Left lung (tissue), 10 donors: Measurements from ENCODE around the gene CRYBG2. TPM values are rescaled to one million over a fixed set of nuclear protein-coding genes. Genes with fewer than 3 reads are reported as not detected.

Source experiments
- ATAC-seq: fragments of 200-7000 bp; cut with Tn5 transposase; one replicate; pipeline ENCODE4 v1.9.1; 2020; ENCODE audit warnings: moderate library complexity
- DNase-seq, 4 donors: peaks; one replicate each; pipeline ENCODE4 v3.0.0-alpha.2; 2013 to 2020
- H3K27ac ChIP-seq, 2 donors: fragments of 200-600 bp; sonication (generic) in 1 of 2; one replicate each; pipeline versions ENCODE4 v1.5.0 to v1.8.0; 2020 to 2021
- H3K27me3 ChIP-seq, 2 donors: fragments of 200-600 bp; sonication (generic) in 1 of 2; one replicate each; pipeline versions ENCODE4 v1.5.0 to v1.8.0; 2020 to 2021
- H3K36me3 ChIP-seq, 2 donors: fragments of 200-600 bp; sonication (generic) in 1 of 2; one replicate each; pipeline versions ENCODE4 v1.5.0 to v1.8.0; 2020 to 2021
- H3K4me1 ChIP-seq, 2 donors: fragments of 200-600 bp; one replicate each; pipeline ENCODE4 v1.8.0; 2021
- H3K4me3 ChIP-seq, 2 donors: fragments of 200-600 bp; sonication (generic) in 1 of 2; one replicate each; pipeline versions ENCODE4 v1.5.0 to v1.8.0; 2020 to 2021; ENCODE audit warnings: mild to moderate bottlenecking in 1 of 2
- H3K9me3 ChIP-seq, 2 donors: fragments of 200-600 bp; sonication (generic) in 1 of 2; one replicate each; pipeline versions ENCODE4 v1.5.0 to v1.8.0; 2020 to 2021
- intact Hi-C, 2 donors: fragments of 100-400 bp; cut with DNase I; formaldehyde crosslinking; loops; one replicate each; pipeline versions ENCODE4 v1.11.2 to v1.14.2; 2022
- polyA plus RNA-seq, 6 donors: library from polyadenylated mRNA; unstranded; fragments of 120-200 nt; gene quantifications; one replicate each; pipeline ENCODE4 v1.2.1, GENCODE V29; 2013; ENCODE audit not compliant: insufficient read length in 6 of 6
- total RNA-seq, 2 donors: library from RNA; stranded (reverse); fragmentation: NEBNext Ultra II Directional; extraction: Animal tissue kit (Norgen Biotek cat#: 25700); gene quantifications; one replicate each; pipeline ENCODE4 v1.2.1, GENCODE V29; 2021
- TF ChIP-seq, protein P1 (sequence below), 2 donors: fragments of 200-600 bp; sonication (generic) in 1 of 2; IDR thresholded peaks; one replicate each; pipeline versions ENCODE4 v1.5.0 to v1.8.0; 2021; ENCODE audit warnings: antibody characterized with exemption in 2 of 2
- donor health status: DM: no; HTN: yes; CAD: no.
- donor health status: DM: no; HTN: no; CAD: no.

CRYBG2 gene
- total and polyA plus RNA-seq, 8 donors, result 0.94 to 7.6 (median 1.7) TPM

DNA sequence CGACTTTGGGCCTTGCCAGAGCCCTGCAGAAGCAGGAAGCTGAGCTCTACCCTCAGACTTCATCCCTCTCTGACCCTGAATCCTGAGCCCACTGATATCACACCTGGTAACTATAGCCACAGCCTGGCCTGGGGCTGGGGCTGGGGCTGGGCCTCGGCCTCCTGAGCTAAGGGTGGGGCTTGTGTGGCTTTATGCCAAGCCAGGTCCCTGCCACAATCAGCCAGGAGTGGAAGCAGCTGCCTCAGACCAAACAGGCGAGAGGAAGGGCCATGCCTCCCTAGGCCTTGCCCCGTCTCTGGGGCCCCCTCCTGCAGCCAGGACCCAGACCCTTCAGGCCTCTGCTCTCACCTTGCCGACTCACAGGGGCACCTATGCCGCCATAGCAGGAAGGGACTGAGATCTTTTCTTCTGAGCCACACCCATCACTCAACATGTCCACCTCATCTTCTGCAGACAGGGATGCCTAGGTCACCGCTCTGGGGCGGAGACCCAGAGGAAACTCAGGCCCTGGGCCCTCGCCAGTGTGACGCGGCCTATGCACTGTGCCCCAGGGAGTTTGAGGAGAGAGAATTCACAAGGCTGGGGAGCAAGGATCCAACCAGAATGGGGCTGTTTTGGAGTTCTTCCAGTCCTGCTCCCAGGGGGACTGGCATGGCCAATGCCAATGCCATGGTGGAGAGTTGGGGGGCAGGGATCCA is 53.2 kb downstream of the CRYBG2 start:
- intact Hi-C loops, result no loop called here
- no peak for ATAC-seq

GRCh38 chr1:26297791-26298124 is 56.2 kb downstream of the CRYBG2 start:
- no peak for DNase-seq
- TF ChIP-seq, protein P1, sequence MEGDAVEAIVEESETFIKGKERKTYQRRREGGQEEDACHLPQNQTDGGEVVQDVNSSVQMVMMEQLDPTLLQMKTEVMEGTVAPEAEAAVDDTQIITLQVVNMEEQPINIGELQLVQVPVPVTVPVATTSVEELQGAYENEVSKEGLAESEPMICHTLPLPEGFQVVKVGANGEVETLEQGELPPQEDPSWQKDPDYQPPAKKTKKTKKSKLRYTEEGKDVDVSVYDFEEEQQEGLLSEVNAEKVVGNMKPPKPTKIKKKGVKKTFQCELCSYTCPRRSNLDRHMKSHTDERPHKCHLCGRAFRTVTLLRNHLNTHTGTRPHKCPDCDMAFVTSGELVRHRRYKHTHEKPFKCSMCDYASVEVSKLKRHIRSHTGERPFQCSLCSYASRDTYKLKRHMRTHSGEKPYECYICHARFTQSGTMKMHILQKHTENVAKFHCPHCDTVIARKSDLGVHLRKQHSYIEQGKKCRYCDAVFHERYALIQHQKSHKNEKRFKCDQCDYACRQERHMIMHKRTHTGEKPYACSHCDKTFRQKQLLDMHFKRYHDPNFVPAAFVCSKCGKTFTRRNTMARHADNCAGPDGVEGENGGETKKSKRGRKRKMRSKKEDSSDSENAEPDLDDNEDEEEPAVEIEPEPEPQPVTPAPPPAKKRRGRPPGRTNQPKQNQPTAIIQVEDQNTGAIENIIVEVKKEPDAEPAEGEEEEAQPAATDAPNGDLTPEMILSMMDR (IDR thresholded peaks at IDR 0.05), result no peak
- H3K4me3 ChIP-seq, result no peak overlapping the region

More for the DNA sequence above, 53.2 kb downstream of the CRYBG2 start:
- Histone ChIP-seq H3K9me3 (no peaks in the 10 kb centered on the region), H3K4me3 (no peak overlapping the region), H3K36me3 (peaks cover 0 to 19% of the 10 kb centered on the region in 2 donors), H3K27me3 (no peaks in the 10 kb centered on the region), H3K27ac (no peak overlapping the region), H3K4me1 (peaks cover 0 to 38% of the 10 kb centered on the region in 2 donors)
- no peak for DNase-seq
- TF ChIP-seq, protein P1 (IDR thresholded peaks at IDR 0.05), result no peak

GRCh38 chr1:26297057-26297790 is 56.7 kb downstream of the CRYBG2 start:
- TF ChIP-seq, protein P1 (IDR thresholded peaks at IDR 0.05), result no peak
- Histone ChIP-seq H3K9me3 (no peaks in the 10 kb centered on the region), H3K27me3 (no peaks in the 10 kb centered on the region), H3K36me3 (peaks cover 0 to 24% of the 10 kb centered on the region in 2 donors), H3K4me3 (no peak overlapping the region), H3K27ac (no peak overlapping the region), H3K4me1 (peaks cover 0 to 19% of the 10 kb centered on the region in 2 donors)
- no peak for ATAC-seq
- intact Hi-C loops, result no loop called here
- no peak for DNase-seq

More at GRCh38 chr1:26297791-26298124, 56.2 kb downstream of the CRYBG2 start:
- intact Hi-C loops, result no loop called here
- Histone ChIP-seq H3K27me3 (no peaks in the 10 kb centered on the region), H3K36me3 (peaks cover 0 to 24% of the 10 kb centered on the region in 2 donors), H3K9me3 (no peaks in the 10 kb centered on the region), H3K27ac (no peak overlapping the region), H3K4me1 (peaks cover 0 to 16% of the 10 kb centered on the region in 2 donors)
- no peak for ATAC-seq

DNA sequence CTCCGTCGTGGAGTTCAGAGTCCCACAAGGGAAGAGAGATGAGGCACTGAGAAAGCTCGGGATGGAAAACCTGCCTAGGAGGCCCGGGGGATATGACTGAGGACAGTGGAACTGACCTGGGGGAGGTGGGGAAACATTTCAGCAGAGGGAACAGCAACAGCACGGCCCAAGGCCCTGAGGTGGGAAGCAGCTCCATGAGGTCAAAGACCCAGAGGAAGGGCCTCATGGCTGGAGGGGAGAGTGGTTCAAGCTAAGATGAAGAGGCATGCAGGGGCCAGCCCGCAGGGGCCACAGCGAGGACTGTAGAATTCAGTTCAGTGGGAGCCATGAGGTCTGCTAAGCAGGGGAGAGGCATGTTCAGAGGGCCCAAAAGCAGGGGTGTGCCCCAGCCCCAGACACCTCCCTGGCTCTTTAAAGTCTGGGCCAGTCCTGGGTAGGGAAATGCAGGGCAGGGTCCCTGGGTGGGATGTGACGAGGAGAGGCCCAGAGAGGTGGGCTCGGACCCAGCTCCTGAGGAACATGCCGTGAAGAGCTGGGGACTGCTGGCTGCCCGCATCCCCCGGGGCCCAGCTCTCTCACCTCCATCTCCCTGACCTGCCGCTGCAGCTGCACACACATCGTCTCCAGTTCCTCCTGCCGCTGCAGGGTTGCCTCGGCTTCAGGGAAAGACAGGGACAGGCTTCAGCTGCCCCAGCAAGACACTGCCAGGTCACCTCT is 57.4 kb downstream of the CRYBG2 start:
- Histone ChIP-seq H3K9me3 (no peaks in the 10 kb centered on the region), H3K4me1 (peaks cover 0 to 26% of the 10 kb centered on the region in 2 donors), H3K36me3 (peaks cover 0 to 24% of the 10 kb centered on the region in 2 donors), H3K27ac (no peak overlapping the region), H3K27me3 (no peaks in the 10 kb centered on the region), H3K4me3 (no peak overlapping the region)
- TF ChIP-seq, protein P1 (IDR thresholded peaks at IDR 0.05), result no peak
- ATAC-seq, result no peak
- intact Hi-C loops, result no loop called here
- DNase-seq, result no peak
